Activated effector memory CD4-positive, alpha-beta T cell treated with anti-CD3 and anti-CD28 coated beads, Interleukin-2, amount 50 U/mL, for 16 hours (primary cell): Measurements from ENCODE around the gene ZNF236.
"Not testable (repeated sequence)": the region's sequence is repeated elsewhere in the genome, so short reads cannot be mapped to it uniquely, and the experiment has no call there.

Experiments
- DNase-seq: peaks from one replicate; pipeline ENCODE4 v3.0.0-alpha.2; 2020

ZNF236 gene

DNA sequence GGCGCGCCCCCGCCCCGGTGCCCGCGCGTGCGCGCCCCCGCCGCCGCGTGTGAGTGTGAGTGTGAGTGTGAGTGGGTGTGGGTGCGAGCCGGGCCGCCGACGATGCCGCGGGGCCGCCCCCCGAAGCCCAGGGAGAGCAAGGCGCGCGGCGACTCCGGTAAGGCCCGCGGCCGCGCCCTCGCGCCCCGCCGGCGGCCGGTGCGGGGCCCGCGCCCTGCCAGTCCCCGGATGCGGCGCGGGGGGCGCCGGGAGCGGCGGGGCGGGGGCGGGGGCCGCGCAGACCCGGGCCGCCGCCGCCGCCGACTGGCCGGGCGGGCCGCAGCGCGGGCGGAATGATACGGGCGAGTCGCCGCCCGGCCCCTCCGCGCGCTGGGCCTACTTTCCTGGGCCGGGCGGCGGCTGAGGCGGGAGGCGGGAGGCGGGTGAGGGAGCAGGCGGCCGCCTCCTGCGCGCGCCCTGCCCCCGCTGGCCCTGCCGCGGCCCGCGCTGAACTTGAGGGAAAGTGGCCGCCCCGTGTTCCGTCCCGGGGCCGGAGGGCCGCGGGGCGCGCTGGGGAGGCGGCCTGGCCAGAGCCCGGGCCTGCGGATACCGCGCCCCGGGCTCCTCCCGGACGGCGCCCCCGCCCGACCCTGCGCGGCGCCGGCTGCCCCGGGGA is at the start of gene ZNF236:
TSS of gene ZNF236 (plus strand) at position 52 of the 655 bp plus-strand sequence. CDS start at position 103, 51 bp downstream.
- DNase-seq: peak; percentile 88

DNA sequence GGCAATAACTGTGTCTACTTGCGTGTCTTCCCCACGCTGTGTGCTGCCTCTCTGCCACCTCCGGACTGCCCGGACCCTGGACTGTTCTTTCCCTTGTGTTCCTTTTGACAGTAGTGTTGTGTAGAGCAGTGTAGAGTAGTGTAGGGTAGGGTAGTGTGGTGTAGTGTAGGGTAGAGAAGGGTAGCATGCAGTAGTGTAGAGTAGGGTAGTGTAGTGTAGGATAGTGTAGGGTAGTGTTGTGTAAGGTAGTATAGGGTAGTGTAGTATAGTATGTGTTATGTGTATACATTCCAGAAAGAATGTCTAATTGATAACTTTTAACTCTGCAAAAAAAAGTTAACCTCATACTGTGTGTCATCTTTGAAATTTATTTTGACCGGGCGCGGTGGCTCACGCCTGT is 49.7 kb upstream of the ZNF236 start:
- no peak for DNase-seq

- not testable (repeated sequence) for DNase-seq
Measured at GRCh38 chr18:76777036-76777435, 45.3 kb upstream of the ZNF236 start.

GRCh38 chr18:76783786-76784484 is 38.4 kb upstream of the ZNF236 start:
- DNase-seq: no peak

GRCh38 chr18:76785872-76786271 is 36.5 kb upstream of the ZNF236 start:
- DNase-seq: no peak

- no peak for DNase-seq
Measured at GRCh38 chr18:76788571-76789317, 33.6 kb upstream of the ZNF236 start.

GRCh38 chr18:76791106-76791505 is 31.3 kb upstream of the ZNF236 start:
- DNase-seq: no peak

GRCh38 chr18:76791642-76792041 is 30.7 kb upstream of the ZNF236 start:
- DNase-seq: no peak

DNA sequence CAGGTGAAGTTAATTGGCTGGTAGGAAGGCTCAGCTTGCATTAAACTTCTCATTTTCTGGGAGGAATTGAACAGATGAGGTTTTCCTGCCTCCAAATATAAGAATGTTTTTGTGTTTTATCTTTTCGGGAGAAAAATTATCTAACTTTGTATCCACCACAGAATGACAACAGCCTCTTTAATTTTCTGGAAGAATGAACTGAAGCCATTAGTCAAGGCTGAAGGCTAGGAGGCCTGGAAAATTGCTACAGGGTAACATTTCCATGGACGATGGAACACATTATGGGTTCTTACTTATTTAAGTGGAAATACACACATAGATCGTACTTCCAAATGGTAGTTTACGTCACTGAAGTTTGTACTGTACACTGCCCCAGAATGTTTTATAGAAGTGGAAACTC is 28.0 kb upstream of the ZNF236 start:
- DNase-seq: no peak

- DNase-seq: peak; percentile 81
Measured at GRCh38 chr18:76801567-76802505, 20.5 kb upstream of the ZNF236 start.

DNA sequence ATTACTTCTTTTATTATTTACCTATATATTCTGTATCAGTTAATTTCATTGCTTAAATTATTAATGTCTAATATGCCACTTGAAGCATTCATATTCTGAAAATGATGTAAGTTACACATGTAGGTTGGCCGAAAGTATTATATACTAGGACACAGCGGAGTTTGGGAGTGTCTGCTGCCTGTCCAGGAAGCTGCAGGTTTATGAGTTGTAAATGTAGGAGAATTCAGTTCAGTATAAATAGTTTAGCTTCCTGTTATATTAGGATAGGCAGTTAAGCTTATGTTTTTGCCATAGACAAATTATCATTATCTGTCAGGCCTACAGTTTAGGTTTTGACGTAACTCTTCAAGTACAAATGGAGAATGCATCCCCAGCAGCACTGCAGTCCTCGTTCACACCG is 18.9 kb upstream of the ZNF236 start:
- no peak for DNase-seq

GRCh38 chr18:76803814-76804213 is 18.5 kb upstream of the ZNF236 start:
- peak; percentile 86 for DNase-seq

- no peak for DNase-seq
Measured at GRCh38 chr18:76805221-76805620, 17.1 kb upstream of the ZNF236 start.

- DNase-seq: no peak
Measured at GRCh38 chr18:76806301-76806700, 16.1 kb upstream of the ZNF236 start.

DNA sequence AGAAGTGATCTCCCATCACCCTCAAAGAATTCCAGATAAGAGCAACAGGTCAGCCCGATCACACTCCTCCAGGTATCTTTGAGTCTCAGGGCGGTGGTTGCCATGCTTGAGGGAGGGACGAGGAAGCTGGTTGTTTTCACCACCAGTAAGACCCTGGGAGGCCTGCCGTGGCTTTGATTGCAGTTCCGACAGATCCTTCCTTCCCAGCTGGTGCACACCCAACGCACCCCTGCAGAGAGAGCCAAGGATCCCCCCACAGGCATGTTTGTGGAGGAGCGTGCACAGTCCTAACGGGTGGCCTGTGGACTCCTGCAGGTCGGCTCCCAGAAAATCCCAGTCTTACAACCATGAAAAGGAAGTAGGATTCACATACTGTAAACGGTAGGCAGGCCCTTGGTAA is 13.8 kb upstream of the ZNF236 start:
- DNase-seq: no peak

DNA sequence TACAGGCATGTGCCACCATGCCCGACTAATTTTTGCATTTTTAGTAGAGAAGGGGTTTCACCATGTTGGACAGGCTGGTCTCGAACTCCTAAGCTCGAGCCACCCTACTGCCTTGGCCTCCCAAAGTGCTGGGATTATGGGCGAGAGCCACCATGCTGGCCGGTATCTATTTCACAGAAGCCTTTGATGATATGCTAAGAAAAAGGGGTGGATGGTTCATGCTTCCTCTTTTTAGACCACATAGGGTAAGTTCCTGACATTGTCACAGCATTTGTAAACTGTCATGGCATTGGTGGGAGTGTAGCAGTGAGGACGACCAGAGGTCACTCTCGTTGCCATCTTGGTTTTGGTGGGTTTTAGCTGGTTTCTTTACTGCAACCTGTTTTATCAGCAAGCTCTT is 10.8 kb upstream of the ZNF236 start:
- DNase-seq: not testable (repeated sequence)

GRCh38 chr18:76814256-76814655 is 8.1 kb upstream of the ZNF236 start:
- no peak for DNase-seq

DNA sequence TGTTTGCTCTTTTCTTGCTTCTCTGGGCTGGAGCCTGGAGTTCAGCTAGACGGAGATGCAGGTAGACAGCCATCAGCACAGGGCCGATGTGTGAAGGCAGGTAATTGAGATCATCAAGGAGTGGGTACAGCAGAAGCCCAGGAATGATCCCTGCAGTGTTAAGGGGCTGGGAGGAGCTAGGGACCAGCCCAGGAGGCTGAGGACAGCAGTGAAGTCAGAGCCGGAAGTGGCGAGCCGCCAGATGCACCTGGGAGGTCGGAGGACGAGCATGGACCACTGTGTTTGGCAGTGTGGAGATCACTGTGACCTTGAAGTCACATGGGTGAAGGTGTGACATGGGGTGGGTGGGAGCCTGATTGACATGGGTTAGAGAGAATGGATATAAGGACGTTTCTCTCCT is 6.2 kb upstream of the ZNF236 start:
- DNase-seq: no peak

DNA sequence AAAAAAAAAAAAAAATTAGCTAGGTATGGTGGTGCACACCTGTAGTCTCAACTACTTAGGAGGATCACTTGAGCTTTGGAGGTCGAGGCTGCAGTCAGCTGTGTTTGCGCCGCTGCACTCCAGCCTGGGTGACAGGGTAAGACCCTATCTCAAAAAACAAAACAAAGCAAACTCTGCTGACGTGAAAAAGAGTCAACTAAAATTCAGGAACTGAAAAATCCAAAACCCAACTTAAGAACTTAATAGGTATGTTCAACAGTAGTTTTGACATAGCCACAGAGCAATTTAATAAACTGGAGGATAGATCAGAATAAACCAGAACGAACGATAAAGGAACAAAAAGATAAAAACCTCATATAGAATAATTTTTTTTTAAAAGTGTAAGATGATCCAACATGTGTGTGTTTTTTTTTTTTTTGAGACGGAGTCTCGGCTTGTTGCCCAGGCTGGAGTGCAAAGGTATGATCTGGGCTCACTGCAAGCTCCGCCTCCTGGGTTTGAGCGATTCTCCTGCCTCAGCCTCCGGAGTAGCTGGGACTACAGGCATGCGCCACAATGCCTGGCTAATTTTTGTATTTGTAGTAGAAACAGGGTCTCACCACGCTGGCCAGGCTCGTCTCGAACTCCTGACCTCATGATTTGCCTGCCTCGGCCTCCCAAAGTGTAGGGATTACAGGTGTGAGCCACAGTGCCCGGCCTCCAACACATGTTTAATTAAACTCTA is 4.3 kb upstream of the ZNF236 start:
- DNase-seq: no peak

- no peak for DNase-seq
Measured at GRCh38 chr18:76819411-76820136, 2.8 kb upstream of the ZNF236 start.

- no peak for DNase-seq
Measured at GRCh38 chr18:76821356-76821874, 942 bp upstream of the ZNF236 start.
